ENCODE results near the gene SP140L. TPM values are rescaled to one million over a fixed set of nuclear protein-coding genes. Genes with fewer than 3 reads are reported as not detected.

The SP140L gene
- total RNA-seq, 1 experiment from 2014 or later: 16.6 TPM

GRCh38 chr2:230362030-230362691, 35.2 kb downstream of the SP140L start:
- ATAC-seq (no peak), DNase-seq (ENCODE audit: low read depth, low spot score) (no peak)
- H3K27ac ChIP-seq (ENCODE audit: low read length): no peak overlapping the region
- POLR2A ChIA-PET: no interaction called here
- in situ Hi-C loops (cut with HindIII; ENCODE audit: low pct_unique_long_range_greater_than_20kb, low sequenced_read_pairs) (no loop called here), intact Hi-C loops (cut with micrococcal nuclease; ENCODE audit: unreplicated experiment) (no loop called here)
- CTCF ChIA-PET: no interaction called here
- TF ChIP-seq REST (IDR thresholded peaks at IDR 0.05; ENCODE audit: insufficient read depth in 1 of 2, low read depth in 2 of 2, low read length in 1 of 2): no peak
- TF ChIP-seq TCF7L2 (IDR thresholded peaks at IDR 0.05; ENCODE audit: low read depth, low read length): no peak
- TF ChIP-seq POLR2AphosphoS5 (IDR thresholded peaks at IDR 0.05; ENCODE audit: low read depth, low read length): no peak
- TF ChIP-seq CTCF (IDR thresholded peaks at IDR 0.05): no peak
- TF ChIP-seq SIN3A (IDR thresholded peaks at IDR 0.05; ENCODE audit: borderline replicate concordance, insufficient read depth, low read depth, low read length): no peak
- no peaks in the 10 kb centered on the region for H3K27me3 ChIP-seq (ENCODE audit: control insufficient read depth, insufficient read depth, low read length)
- H3K9me3 ChIP-seq (ENCODE audit: control insufficient read depth, insufficient read depth, low read depth, low read length): peaks cover 5% of the 10 kb centered on the region; the same call in 1 of the 2 replicates
- H3K4me1 ChIP-seq (ENCODE audit: control insufficient read depth, insufficient read depth, low read length): no peaks in the 10 kb centered on the region
- no TSS peak for BruUV-seq (replicated peaks)
- no peak overlapping the region for H3K4me3 ChIP-seq (ENCODE audit: low read depth in 2 of 2, low read length in 2 of 2)
- no peaks in the 10 kb centered on the region for H3K36me3 ChIP-seq (ENCODE audit: control insufficient read depth, insufficient read depth, low read length)

GRCh38 chr2:230382108-230382507, 55.1 kb downstream of the SP140L start:
- BruUV-seq (replicated peaks): no TSS peak
- in situ Hi-C loops (cut with HindIII; ENCODE audit: low pct_unique_long_range_greater_than_20kb, low sequenced_read_pairs): no loop called here
- ATAC-seq: no peak

More at GRCh38 chr2:230382108-230382507, 55.1 kb downstream of the SP140L start:
- ChIA-PET CTCF (no interaction called here), POLR2A (interaction anchor here (0.6 kb wide), 1 partner anchor 1472 kb away, joined by 12 read pairs; no protein-coding TSS in a partner anchor)
- no peak overlapping the region for H3K4me3 ChIP-seq (ENCODE audit: low read depth in 2 of 2, low read length in 2 of 2)
- TF ChIP-seq POLR2AphosphoS5 (IDR thresholded peaks at IDR 0.05; ENCODE audit: low read depth, low read length) (no peak), TCF7L2 (IDR thresholded peaks at IDR 0.05; ENCODE audit: low read depth, low read length) (no peak), REST (IDR thresholded peaks at IDR 0.05; ENCODE audit: insufficient read depth in 1 of 2, low read depth in 2 of 2, low read length in 1 of 2) (no peak), SIN3A (IDR thresholded peaks at IDR 0.05; ENCODE audit: borderline replicate concordance, insufficient read depth, low read depth, low read length) (no peak), CTCF (IDR thresholded peaks at IDR 0.05) (no peak)
- H3K27ac ChIP-seq (ENCODE audit: low read length): no peak overlapping the region
- no peaks in the 10 kb centered on the region for H3K27me3 ChIP-seq (ENCODE audit: control insufficient read depth, insufficient read depth, low read length)
- no peaks in the 10 kb centered on the region for H3K36me3 ChIP-seq (ENCODE audit: control insufficient read depth, insufficient read depth, low read length)
- no peak for DNase-seq (ENCODE audit: low read depth, low spot score)
- intact Hi-C loops (cut with micrococcal nuclease; ENCODE audit: unreplicated experiment): no loop called here
- no peaks in the 10 kb centered on the region for H3K9me3 ChIP-seq (ENCODE audit: control insufficient read depth, insufficient read depth, low read depth, low read length)
- H3K4me1 ChIP-seq (ENCODE audit: control insufficient read depth, insufficient read depth, low read length): no peaks in the 10 kb centered on the region
